GM20431 (cell line): ENCODE results near the gene SPATA33.
"Not testable (repeated sequence)": the region's sequence is repeated elsewhere in the genome, so short reads cannot be mapped to it uniquely, and the experiment has no call there.

Source experiments
- in situ Hi-C: fragments of 300-500 bp; cut with MseI, MboI; formaldehyde crosslinking; loops from one replicate; pipeline ENCODE4 v1.15.0; 2020; ENCODE audit warnings: low sequenced_read_pairs; ENCODE audit not compliant: unreplicated experiment

Gene SPATA33

GRCh38 chr16:89624777-89625761 is 32.6 kb upstream of the SPATA33 start:
- in situ Hi-C loops: no loop called here

GRCh38 chr16:89629827-89630610 is 27.6 kb upstream of the SPATA33 start:
- in situ Hi-C loops: no loop called here

- in situ Hi-C loops: no loop called here
Observed at GRCh38 chr16:89633064-89633631, 24.5 kb upstream of the SPATA33 start.

- in situ Hi-C loops: not testable (repeated sequence)
Observed at GRCh38 chr16:89634463-89635385, 22.9 kb upstream of the SPATA33 start.

- in situ Hi-C loops: no loop called here
Observed at GRCh38 chr16:89636663-89637062, 21.0 kb upstream of the SPATA33 start.

GRCh38 chr16:89637379-89637778 is 20.3 kb upstream of the SPATA33 start:
- in situ Hi-C loops: no loop called here

GRCh38 chr16:89638455-89638854 is 19.2 kb upstream of the SPATA33 start:
- in situ Hi-C loops: no loop called here

GRCh38 chr16:89639385-89639784 is 18.3 kb upstream of the SPATA33 start:
- in situ Hi-C loops: no loop called here

- in situ Hi-C loops: no loop called here
Observed at GRCh38 chr16:89641458-89642119, 16.0 kb upstream of the SPATA33 start.

- in situ Hi-C loops: no loop called here
Observed at GRCh38 chr16:89642574-89642973, 15.1 kb upstream of the SPATA33 start.

GRCh38 chr16:89643769-89644300 is 13.8 kb upstream of the SPATA33 start:
- in situ Hi-C loops: no loop called here

GRCh38 chr16:89645122-89645521 is 12.5 kb upstream of the SPATA33 start:
- in situ Hi-C loops: no loop called here

GRCh38 chr16:89646270-89646669 is 11.4 kb upstream of the SPATA33 start:
- in situ Hi-C loops: no loop called here

- in situ Hi-C loops: no loop called here
Observed at GRCh38 chr16:89646906-89647305, 10.7 kb upstream of the SPATA33 start.

GRCh38 chr16:89651584-89651983 is 6.1 kb upstream of the SPATA33 start:
- in situ Hi-C loops: no loop called here

GRCh38 chr16:89653656-89654295 is 3.9 kb upstream of the SPATA33 start:
- in situ Hi-C loops: no loop called here

- in situ Hi-C loops: no loop called here
Observed at GRCh38 chr16:89655062-89655643, 2.5 kb upstream of the SPATA33 start.
